NCI-H226 (cell line): Measurements from ENCODE around the gene SIGMAR1.

Experiments
- DNase-seq: peaks from one replicate; pipeline ENCODE4 v3.0.0-alpha.2; 2015

The SIGMAR1 gene

GRCh38 chr9:34637356-34638137 lies at the start of gene SIGMAR1:
TSS of gene SIGMAR1 (minus strand) at chr9:34637787. CDS start at chr9:34637697, 90 bp downstream.
- peak; percentile 69 for DNase-seq

- no peak for DNase-seq
Observed at GRCh38 chr9:34686732-34687131, 49.1 kb upstream of the SIGMAR1 start.

GRCh38 chr9:34686231-34686630 lies 48.6 kb upstream of the SIGMAR1 start:
- no peak for DNase-seq

- DNase-seq = no peak
Observed at GRCh38 chr9:34685591-34685990, 48.0 kb upstream of the SIGMAR1 start.

- no peak for DNase-seq
Observed at GRCh38 chr9:34684816-34685215, 47.2 kb upstream of the SIGMAR1 start.

- DNase-seq = no peak
Observed at GRCh38 chr9:34684145-34684544, 46.6 kb upstream of the SIGMAR1 start.

- DNase-seq = peak; percentile 14
Observed at GRCh38 chr9:34675869-34676268, 38.3 kb upstream of the SIGMAR1 start.

GRCh38 chr9:34675048-34675714 lies 37.6 kb upstream of the SIGMAR1 start:
- peak; percentile 34 for DNase-seq

GRCh38 chr9:34674440-34674839 lies 36.9 kb upstream of the SIGMAR1 start:
- no peak for DNase-seq

- DNase-seq = no peak
Observed at GRCh38 chr9:34671307-34671706, 33.7 kb upstream of the SIGMAR1 start.

- no peak for DNase-seq
Observed at GRCh38 chr9:34669809-34670562, 32.4 kb upstream of the SIGMAR1 start.

- peak; percentile 70 for DNase-seq
Observed at GRCh38 chr9:34665381-34666250, 28.0 kb upstream of the SIGMAR1 start.

GRCh38 chr9:34665067-34665380 lies 27.4 kb upstream of the SIGMAR1 start:
- DNase-seq = no peak

GRCh38 chr9:34664281-34665066 lies 26.9 kb upstream of the SIGMAR1 start:
- DNase-seq = peak; percentile 36

- no peak for DNase-seq
Observed at GRCh38 chr9:34663303-34663605, 25.7 kb upstream of the SIGMAR1 start.

GRCh38 chr9:34662526-34663302 lies 25.1 kb upstream of the SIGMAR1 start, which contains the start of gene CCL27:
TSS of gene CCL27 (minus strand) at chr9:34662657. CDS start at chr9:34662633, 24 bp downstream.
- no peak for DNase-seq

- no peak for DNase-seq
Observed at GRCh38 chr9:34659592-34660253, 22.1 kb upstream of the SIGMAR1 start.

GRCh38 chr9:34658461-34658860 lies 20.9 kb upstream of the SIGMAR1 start:
- no peak for DNase-seq

GRCh38 chr9:34656992-34657391 lies 19.4 kb upstream of the SIGMAR1 start:
- DNase-seq = no peak

GRCh38 chr9:34655394-34655793 lies 17.8 kb upstream of the SIGMAR1 start:
- DNase-seq = no peak
